ENCODE results near the gene THRA.

THRA gene

GRCh38 chr17:40087049-40087794 lies 24.5 kb downstream of the THRA start:
- no peak overlapping the region for H3K4me3 ChIP-seq (ENCODE audit: low read length)
- no peak for TF ChIP-seq CTCF (IDR thresholded peaks at IDR 0.05; ENCODE audit: insufficient read depth, low read depth, low read length, missing control alignments)
- DNase-seq (ENCODE audit: low read depth) = no peak

GRCh38 chr17:40087903-40088718 lies 25.3 kb downstream of the THRA start:
- no peak for DNase-seq (ENCODE audit: low read depth)
- no peak for TF ChIP-seq CTCF (IDR thresholded peaks at IDR 0.05; ENCODE audit: insufficient read depth, low read depth, low read length, missing control alignments)
- H3K4me3 ChIP-seq (ENCODE audit: low read length) = no peak overlapping the region

- TF ChIP-seq CTCF (IDR thresholded peaks at IDR 0.05; ENCODE audit: insufficient read depth, low read depth, low read length, missing control alignments) = no peak
- H3K4me3 ChIP-seq (ENCODE audit: low read length) = no peak overlapping the region
- DNase-seq (ENCODE audit: low read depth) = no peak
Observed at GRCh38 chr17:40089077-40089895, 26.5 kb downstream of the THRA start.

GRCh38 chr17:40090237-40091119 lies 27.7 kb downstream of the THRA start:
- H3K4me3 ChIP-seq (ENCODE audit: low read length) = no peak overlapping the region
- no peak for DNase-seq (ENCODE audit: low read depth)
- TF ChIP-seq CTCF (IDR thresholded peaks at IDR 0.05; ENCODE audit: insufficient read depth, low read depth, low read length, missing control alignments) = no peak

GRCh38 chr17:40091691-40092397 lies 29.1 kb downstream of the THRA start:
- no peak overlapping the region for H3K4me3 ChIP-seq (ENCODE audit: low read length)
- TF ChIP-seq CTCF (IDR thresholded peaks at IDR 0.05; ENCODE audit: insufficient read depth, low read depth, low read length, missing control alignments) = no peak
- DNase-seq (ENCODE audit: low read depth) = no peak
